HepG2 (cell line): Measurements from ENCODE around the gene ENAH. TPM values are rescaled to one million over a fixed set of nuclear protein-coding genes. Genes with fewer than 3 reads are reported as not detected.
"Not testable (repeated sequence)": the region's sequence is repeated elsewhere in the genome, so short reads cannot be mapped to it uniquely, and the experiment has no call there.

Source experiments
- ATAC-seq: fragments of 200-7000 bp; cut with Tn5 transposase; 3 replicates; pipeline ENCODE4 v1.9.1; 2020; ENCODE audit warnings: mild to moderate bottlenecking, moderate library complexity
- BruUV-seq: library from RNA; stranded (reverse); fragments of 400-500 nt; replicated peaks from 2 replicates; lab custom pipeline; 2021; lab: Mats Ljungman, UMichigan
- CTCF ChIA-PET: fragments of 300-600 bp; formaldehyde crosslinking; extraction: SDS; loops from one replicate; lab custom pipeline; 2021; ENCODE audit warnings: low total read pairs, inconsistent platforms, low intra/inter-chr PET ratio; lab: Yijun Ruan, JAX
- POLR2A ChIA-PET: fragments of 350-600 bp; sonication (Branson Sonifier 250); formaldehyde crosslinking; loops from one replicate; lab custom pipeline; 2020; ENCODE audit warnings: antibody characterized with exemption, inconsistent platforms; lab: Yijun Ruan, JAX
- DNase-seq: peaks from one replicate; pipeline ENCODE4 v3.0.0-alpha.2; 2015; ENCODE audit warnings: low spot score
- FAIRE-seq: peaks from 3 replicates; lab custom pipeline; 2011; peaks lifted over from hg19 to GRCh38; lab: Jason Lieb, UNC
- H2AFZ ChIP-seq: one replicate; pipeline ENCODE4 v1.6.1; 2011; ENCODE audit warnings: low read length, inconsistent platforms
- H3K27ac ChIP-seq: fragments of 300-600 bp; 3 replicates; pipeline ENCODE4 v1.8.0; 2011; ENCODE audit warnings: mixed run types, mild to moderate bottlenecking, mixed read lengths, low read length, inconsistent platforms; ENCODE audit not compliant: insufficient read depth; ENCODE audit errors: extremely low read length
- H3K27me3 ChIP-seq, 2 experiments: fragments of 200-600 bp in 1 of 2; 2 replicates in 1 of 2; 3 replicates in 1 of 2; pipeline versions ENCODE4 v1.6.0 to v1.8.0; 2011; ENCODE audit warnings: low read length in 2 of 2, mild to moderate bottlenecking in 2 of 2, moderate library complexity in 2 of 2, inconsistent platforms in 1 of 2; ENCODE audit not compliant: insufficient read depth in 2 of 2, control insufficient read depth in 1 of 2
- H3K36me3 ChIP-seq, 2 experiments: fragments of 200-600 bp in 1 of 2; replicated peaks in 1 of 2; 2 replicates in 1 of 2; 3 replicates in 1 of 2; pipeline versions ENCODE4 v1.5.1 to v1.8.0; 2011; ENCODE audit warnings: low read length in 2 of 2, inconsistent platforms in 1 of 2; ENCODE audit not compliant: insufficient read depth in 2 of 2, control insufficient read depth in 1 of 2
- H3K4me1 ChIP-seq: 2 replicates; pipeline ENCODE4 v1.5.1; 2012; ENCODE audit warnings: low read length, inconsistent platforms; ENCODE audit not compliant: insufficient read depth
- H3K4me2 ChIP-seq: 2 replicates; pipeline ENCODE4 v1.6.0; 2011; ENCODE audit warnings: low read depth, low read length, inconsistent platforms
- H3K4me3 ChIP-seq, 3 experiments: fragments of 200-600 bp in 1 of 3; sonication (generic), shearing (Covaris generic) in 1 of 3; replicated peaks in 1 of 3; 2 replicates each; pipeline ENCODE4 v1.5.1; 2011 to 2016; ENCODE audit warnings: low read length in 3 of 3, inconsistent platforms in 2 of 3, low read depth in 2 of 3, mild to moderate bottlenecking in 2 of 3, control low read depth in 1 of 3, mixed read lengths in 1 of 3; ENCODE audit not compliant: insufficient read depth in 1 of 3
- H3K79me2 ChIP-seq: one replicate; pipeline ENCODE4 v1.6.1; 2011; ENCODE audit warnings: low read length, inconsistent platforms; ENCODE audit not compliant: insufficient read depth
- H3K9ac ChIP-seq: 2 replicates; pipeline ENCODE4 v1.6.0; 2011; ENCODE audit warnings: mild to moderate bottlenecking, low read depth, low read length, inconsistent platforms; ENCODE audit not compliant: insufficient read depth
- H3K9me3 ChIP-seq: 2 replicates; pipeline ENCODE4 v1.5.1; 2012; ENCODE audit warnings: mild to moderate bottlenecking, low read length
- H4K20me1 ChIP-seq: 2 replicates; pipeline ENCODE4 v1.6.0; 2011; ENCODE audit warnings: inconsistent platforms, mild to moderate bottlenecking, low read length, moderate library complexity; ENCODE audit not compliant: insufficient read depth
- AHDC1 ChIP-seq: sonication (generic); formaldehyde crosslinking; IDR thresholded peaks from 2 replicates; pipeline ENCODE4 v1.5.1; 2020; ENCODE audit warnings: mild to moderate bottlenecking, missing genetic modification reagents, borderline replicate concordance
- ATRX ChIP-seq: sonication (generic); formaldehyde crosslinking; IDR thresholded peaks from 2 replicates; pipeline ENCODE4 v1.4.0; 2020; ENCODE audit warnings: missing genetic modification reagents, borderline replicate concordance
- BRD4 ChIP-seq: sonication (generic); formaldehyde crosslinking; IDR thresholded peaks from 2 replicates; pipeline ENCODE4 v1.4.0; 2020; ENCODE audit warnings: missing genetic modification reagents
- HOXA9 ChIP-seq: sonication (generic); formaldehyde crosslinking; IDR thresholded peaks from 2 replicates; pipeline ENCODE4 v1.8.1; 2022; ENCODE audit warnings: missing genetic modification reagents, mild to moderate bottlenecking, moderate library complexity, borderline replicate concordance
- KDM3A ChIP-seq: IDR thresholded peaks from 2 replicates; pipeline ENCODE4 v1.6.1; 2018; ENCODE audit warnings: low read depth, missing compliant biosample characterization
- PCBP2 ChIP-seq: fragments of 200-400 bp; formaldehyde crosslinking; optimal IDR thresholded peaks from 2 replicates; pipeline ENCODE3; 2018; ENCODE audit warnings: low read length, low read depth; ENCODE audit not compliant: poor library complexity, severe bottlenecking
- TFE3 ChIP-seq: IDR thresholded peaks from 2 replicates; pipeline ENCODE4 v1.6.1; 2016
- ZBTB38 ChIP-seq: sonication (generic); formaldehyde crosslinking; IDR thresholded peaks from 2 replicates; pipeline ENCODE4 v1.5.1; 2020; ENCODE audit warnings: mild to moderate bottlenecking, missing genetic modification reagents
- ZNF431 ChIP-seq: sonication (generic); formaldehyde crosslinking; IDR thresholded peaks from 2 replicates; pipeline ENCODE4 v1.9.0; 2022; ENCODE audit warnings: missing genetic modification reagents, low read depth, mild to moderate bottlenecking, borderline replicate concordance
- WGBS: methylation state at CpG from one replicate; pipeline ENCODE4 v1.1.6; 2017; ENCODE audit warnings: low lambda C conversion rate; 5-methylcytosine and 5-hydroxymethylcytosine counted together
- in situ Hi-C: cut with HindIII; loops from 2 replicates; pipeline ENCODE4 v1.10.0; 2017; ENCODE audit warnings: low pct_unique_long_range_greater_than_20kb; ENCODE audit not compliant: extremely low pct_ligation_motif_present
- intact Hi-C: fragments of 100-400 bp; cut with micrococcal nuclease; formaldehyde crosslinking; loops from one replicate; pipeline ENCODE4 v1.10.0; 2022; ENCODE audit not compliant: unreplicated experiment
- polyA plus RNA-seq, 8 experiments: library from polyadenylated mRNA; depleted of rRNA in 3 of 8; stranded (reverse) in 7 of 8; unstranded in 1 of 8; fragments of >200 nt; fragmentation: Illumina TruSeq in 4 of 8; extraction: Trizol in 4 of 8; gene quantifications; 2 replicates each; pipeline versions ENCODE4 v1.2.1 to v1.2.3, GENCODE V29; 2011 to 2016; ENCODE audit warnings: low read depth in 4 of 8, missing spikeins in 1 of 8, mixed read lengths in 1 of 8; ENCODE audit not compliant: insufficient read depth in 1 of 8
- total RNA-seq, 5 experiments: library from RNA; depleted of rRNA; stranded (reverse); fragments of >200 nt; fragmentation: Illumina TruSeq; extraction: Trizol; gene quantifications; 2 replicates each; pipeline ENCODE4 v1.2.3, GENCODE V29; 2016; ENCODE audit warnings: low read depth in 1 of 5

Gene ENAH
- total and polyA plus RNA-seq, 2 of the 13 experiments (the other 11 are each of a cell fraction or from before 2014, with no cell fraction given), result 22.1 to 58.3 TPM

DNA sequence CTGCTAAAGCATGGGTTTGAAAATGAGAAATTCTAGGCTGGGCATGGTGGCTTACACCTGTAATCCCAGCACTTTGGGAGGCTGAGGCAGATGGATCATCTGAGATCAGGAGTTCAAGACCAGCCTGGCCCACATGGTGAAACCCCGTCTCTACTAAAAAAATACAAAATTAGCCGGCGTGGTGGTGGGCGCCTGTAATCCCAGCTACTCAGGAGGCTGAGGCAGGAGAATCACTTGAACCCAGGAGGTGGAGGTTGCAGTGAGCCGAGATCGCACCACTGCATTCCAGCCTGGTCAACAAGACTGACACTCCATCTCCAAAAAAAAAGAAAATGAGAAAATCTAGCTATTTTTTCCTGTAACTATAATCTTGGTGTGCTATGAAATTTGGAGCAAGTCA is 40.8 kb upstream of the ENAH start:
- intact Hi-C loops (loop anchor here (5.0 kb wide), 2 partner anchors 41 to 74 kb away; partner anchors contain the start of gene ENAH), in situ Hi-C loops (loop anchor here (5.0 kb wide), 1 partner anchor 74 kb away; no protein-coding TSS in a partner anchor)
- POLR2A ChIA-PET, result interaction anchor here (0.6 to 6.6 kb wide), 10 partner anchors 11 to 125 kb away, joined by 3 to 36 read pairs (median 3); partner anchors contain the start of genes ENAH and SRP9
- DNase-seq, FAIRE-seq, H3K4me3 ChIP-seq, H4K20me1 ChIP-seq, H2AFZ ChIP-seq, CTCF ChIA-PET, H3K36me3 ChIP-seq, H3K9me3 ChIP-seq, H3K27me3 ChIP-seq, H3K79me2 ChIP-seq, ATAC-seq: not testable (repeated sequence)
- TF ChIP-seq KDM3A (CRISPR knock-in tag), result 0 out of 2 replicates have a peak, but pooled peaks have one; percentile 10
- Histone ChIP-seq H3K4me1 (peaks cover 73% of the 10 kb centered on the region), H3K27ac (peak overlapping the region; percentile 63), H3K9ac (0 out of 2 replicates have a peak overlapping the region, but pooled peaks have one; percentile 31), H3K4me2 (peak overlapping the region; percentile 16; the same call in 1 of the 2 replicates)
- 61% methylated on average over 6 of the region's 6 CpGs for WGBS
- TSS peak; percentile 92 for BruUV-seq

DNA sequence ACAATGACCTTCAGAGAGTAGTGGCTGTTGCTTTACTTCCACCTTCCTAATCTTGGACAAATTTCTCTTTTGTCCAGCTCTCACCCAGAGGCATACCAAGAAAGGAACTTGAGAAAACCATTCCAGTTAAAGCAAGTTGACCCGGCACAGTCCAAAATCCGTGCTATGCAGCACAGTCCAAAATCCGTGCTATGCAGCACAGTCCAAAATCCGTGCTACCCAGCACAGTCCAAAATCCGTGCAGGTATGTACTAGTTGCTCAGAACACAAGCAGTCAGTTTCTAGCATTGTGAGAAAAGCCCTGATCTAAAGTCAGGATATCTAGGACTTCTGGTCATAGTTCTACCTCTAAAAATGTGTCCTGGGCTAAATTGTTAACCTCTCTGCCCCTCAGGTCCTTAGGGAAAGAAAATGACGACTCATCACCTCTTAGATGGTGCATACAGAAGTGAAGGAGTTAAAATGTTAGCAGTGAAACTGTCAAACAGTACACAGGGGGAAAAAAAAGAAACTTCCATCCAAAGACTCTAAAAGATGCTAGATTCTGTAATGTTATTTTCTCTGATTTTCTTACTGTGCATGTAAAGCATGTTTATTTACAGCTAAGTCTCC is 40.3 kb upstream of the ENAH start:
- Histone ChIP-seq H3K4me1 (peaks cover 68% of the 10 kb centered on the region), H2AFZ (no peak overlapping the region), H3K79me2 (no peaks in the 10 kb centered on the region), H3K27me3 (no peaks in the 10 kb centered on the region), H3K27ac (peak overlapping the region; percentile 33), H3K4me2 (peak overlapping the region; percentile 46), H3K36me3 (no peaks in the 10 kb centered on the region), H3K9me3 (no peaks in the 10 kb centered on the region), H4K20me1 (no peaks in the 10 kb centered on the region), H3K9ac (peak overlapping the region; percentile 31; the same call in 1 of the 2 replicates), H3K4me3 (no peak overlapping the region)
- no TSS peak for BruUV-seq
- DNase-seq (no peak), ATAC-seq (peak; percentile 25; the same call in 2 of the 3 replicates), FAIRE-seq (peak; percentile 36)
- WGBS, result 11% methylated on average over 6 of the region's 6 CpGs
- intact Hi-C loops (loop anchor here (5.0 kb wide), 2 partner anchors 41 to 74 kb away; partner anchors contain the start of gene ENAH), in situ Hi-C loops (loop anchor here (5.0 kb wide), 1 partner anchor 74 kb away; no protein-coding TSS in a partner anchor)
- ChIA-PET CTCF (no interaction called here), POLR2A (interaction anchor here (0.9 to 6.6 kb wide), 6 partner anchors 15 to 84 kb away, joined by 3 to 36 read pairs (median 4); partner anchors contain the start of gene SRP9)
- no peak for TF ChIP-seq PCBP2
- no peak for TF ChIP-seq ZBTB38 (CRISPR knock-in tag)
- TF ChIP-seq TFE3 (CRISPR knock-in tag), result no peak
- no peak for TF ChIP-seq HOXA9
- TF ChIP-seq AHDC1 (CRISPR knock-in tag), result 0 out of 2 replicates have a peak, but pooled peaks have one; percentile 36
- TF ChIP-seq ATRX (CRISPR knock-in tag), result no peak
- no peak for TF ChIP-seq ZNF431 (CRISPR knock-in tag)
- TF ChIP-seq BRD4, result no peak
